ENCODE data around the gene IPPK. TPM values are rescaled to one million over a fixed set of nuclear protein-coding genes. Genes with fewer than 3 reads are reported as not detected.

The IPPK gene
- total RNA-seq, 2 experiments from 2014 or later: 9.6 to 10.9 TPM

Other genes starting within 250 kb of the IPPK start
- gene OMD, start 245.7 kb downstream of the IPPK start, total RNA-seq: not detected
- gene ASPN, start 187.6 kb downstream of the IPPK start, total RNA-seq: not detected
- gene ECM2, start 134.1 kb downstream of the IPPK start, total RNA-seq: not detected
- 10 to 100 TPM; 29.5 to 31.1 TPM for gene BICD2, start 94.7 kb upstream of the IPPK start, total RNA-seq
- gene ZNF484, start 207.9 kb upstream of the IPPK start, total RNA-seq: 10 to 100 TPM; 13.0 to 14.4 TPM

Data from activated CD4-positive, alpha-beta T cell treated with anti-CD3 and anti-CD28 coated beads, Interleukin-2, amount 10 ng/mL, durations not matched to agents 7 days and 5 days (primary cell).